Stimulated activated CD8-positive, alpha-beta memory T cell treated with anti-CD3 and anti-CD28 coated beads, Interleukin-4, amount 100 ng/mL, for 48 hours (primary cell): Measurements from ENCODE around the gene NUP210L.

ENCODE experiments used
- DNase-seq: peaks from one replicate; pipeline ENCODE4 v3.0.0-alpha.2; 2020

NUP210L gene

DNA sequence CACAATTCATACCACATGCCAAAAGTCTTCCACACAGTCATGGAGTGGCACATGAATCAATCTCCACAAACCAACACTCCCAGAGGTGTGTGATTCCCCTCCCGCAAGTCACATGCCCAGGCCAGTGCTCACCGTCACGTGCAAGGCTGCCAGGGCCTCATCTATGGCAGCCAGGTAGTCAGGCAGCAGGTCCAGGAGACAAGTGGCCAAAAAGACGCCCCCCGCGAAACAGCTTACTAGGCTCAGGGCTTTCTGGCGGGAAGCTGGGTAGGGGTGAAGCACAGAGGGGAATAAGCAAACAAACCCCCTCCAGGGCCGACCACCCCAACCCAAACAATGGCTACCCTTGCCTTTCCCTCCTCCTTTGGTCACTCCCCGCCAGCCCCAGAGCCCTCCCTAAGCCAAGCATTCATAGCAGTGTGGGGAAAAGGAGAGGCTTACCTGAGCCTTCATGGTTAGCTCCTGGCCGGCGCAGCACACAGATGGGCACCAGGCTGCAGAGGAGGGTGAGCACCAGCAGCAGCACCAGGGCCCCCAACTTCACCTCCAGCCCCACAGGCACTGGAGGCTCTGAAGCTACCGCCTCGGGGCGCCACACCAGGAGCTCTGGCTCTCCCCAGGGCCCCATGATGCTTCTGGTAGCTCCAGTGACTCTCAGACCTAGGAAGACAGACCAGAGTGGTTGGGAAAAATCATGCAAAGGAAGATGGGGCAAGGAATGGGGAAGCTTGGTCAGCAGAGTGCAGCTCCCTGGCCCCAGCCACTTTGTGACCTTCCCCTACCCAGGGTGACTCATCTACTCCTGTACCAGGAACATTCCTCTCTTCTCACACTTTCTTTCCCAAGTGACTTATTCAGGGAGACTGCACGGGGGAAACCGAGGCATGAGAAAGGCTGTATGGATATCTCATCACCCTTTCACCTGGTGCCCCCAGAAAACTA, 192.5 kb downstream of the NUP210L start:
- no peak for DNase-seq

DNA sequence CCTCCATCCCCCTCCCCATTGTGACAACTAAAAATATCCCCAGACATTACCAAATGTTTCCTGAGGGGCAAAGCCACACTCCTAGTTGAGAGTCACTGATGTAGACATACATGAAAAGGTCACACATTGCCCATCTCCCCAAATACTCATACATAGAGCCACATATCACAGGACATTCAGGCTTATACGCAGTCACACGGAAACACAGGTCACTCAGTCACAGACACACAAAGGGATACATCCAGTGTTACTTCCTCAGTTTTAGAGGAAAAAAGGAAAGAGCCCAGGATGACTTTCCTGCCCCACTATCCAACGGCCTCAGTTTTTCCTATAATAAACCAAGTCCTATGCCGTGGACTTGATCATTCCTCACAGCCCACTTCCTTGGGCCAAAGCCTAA, 193.5 kb downstream of the NUP210L start:
- DNase-seq = no peak

GRCh38 chr1:153960206-153960605, 194.7 kb downstream of the NUP210L start:
- no peak for DNase-seq

DNA sequence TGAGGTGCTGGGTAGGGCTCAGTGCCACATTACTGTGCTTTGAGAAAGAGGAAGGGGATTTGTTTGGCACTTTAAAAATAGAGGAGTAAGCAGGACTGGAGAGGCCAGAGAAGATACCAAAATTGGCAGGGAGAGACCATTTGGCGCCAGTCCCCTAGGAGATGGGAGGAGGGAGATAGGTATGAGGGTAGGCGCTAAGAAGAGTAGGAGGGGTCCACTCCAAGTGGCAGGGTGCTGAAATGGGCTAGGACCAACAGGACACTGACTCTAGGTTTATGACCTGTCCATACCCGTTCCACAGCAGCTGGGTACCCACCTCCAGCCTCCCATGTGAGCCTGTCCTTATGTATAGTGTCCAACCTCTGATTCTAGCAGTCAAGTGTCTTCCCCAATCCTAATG, 195.4 kb downstream of the NUP210L start:
- DNase-seq = no peak

GRCh38 chr1:153958961-153959260, 196.0 kb downstream of the NUP210L start:
- no peak for DNase-seq

DNA sequence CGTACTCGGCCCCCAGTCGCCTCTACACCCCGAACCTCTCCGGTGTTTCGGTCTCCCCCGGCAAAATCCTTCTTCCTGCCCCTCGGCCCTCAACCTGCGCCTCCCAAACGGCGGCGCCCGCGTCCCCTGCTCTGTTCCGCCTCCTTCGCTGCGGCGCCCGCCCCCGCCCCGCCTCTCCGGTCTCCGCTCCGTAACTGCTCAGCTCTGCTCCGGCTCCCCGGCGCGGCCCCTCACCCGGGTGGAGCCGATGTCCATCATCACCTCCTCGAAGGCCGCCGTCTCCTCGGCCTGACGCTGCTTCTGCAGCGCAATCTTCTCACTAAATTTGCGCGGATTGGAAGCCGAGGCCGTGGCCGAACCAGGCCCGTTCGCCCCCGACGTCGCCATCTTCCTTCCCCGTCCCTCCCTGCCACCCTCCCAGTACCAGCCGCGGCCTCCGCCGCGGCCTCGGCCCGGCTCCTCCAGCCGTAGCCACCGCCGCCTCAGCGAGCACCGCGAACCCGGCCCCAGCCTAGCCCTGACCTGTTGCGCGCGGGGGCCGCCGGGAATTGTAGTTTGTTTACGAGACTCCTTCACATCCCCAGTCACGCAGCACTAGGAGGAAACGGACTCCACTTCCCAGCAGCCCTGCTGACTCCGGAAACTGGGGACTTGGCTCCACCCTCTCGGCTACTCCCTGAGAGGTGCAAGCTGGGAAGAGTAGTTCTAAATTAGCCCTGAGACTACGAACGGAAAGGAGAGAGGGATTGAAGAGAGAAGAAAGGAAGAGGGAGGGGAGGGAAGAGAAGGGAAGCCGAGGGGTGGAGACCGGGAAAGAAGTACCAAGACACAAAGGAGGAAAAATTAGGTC, 196.5 kb downstream of the NUP210L start, which contains the start of gene CRTC2:
CRTC2 (minus strand) TSS at position 502 of the 850 bp plus-strand sequence; CDS start at position 387, 115 bp downstream.
- peak; percentile 98 for DNase-seq

- no peak for DNase-seq
Measured at GRCh38 chr1:153957744-153958110, 197.1 kb downstream of the NUP210L start.

GRCh38 chr1:153956997-153957715, 197.7 kb downstream of the NUP210L start:
- DNase-seq = no peak

DNA sequence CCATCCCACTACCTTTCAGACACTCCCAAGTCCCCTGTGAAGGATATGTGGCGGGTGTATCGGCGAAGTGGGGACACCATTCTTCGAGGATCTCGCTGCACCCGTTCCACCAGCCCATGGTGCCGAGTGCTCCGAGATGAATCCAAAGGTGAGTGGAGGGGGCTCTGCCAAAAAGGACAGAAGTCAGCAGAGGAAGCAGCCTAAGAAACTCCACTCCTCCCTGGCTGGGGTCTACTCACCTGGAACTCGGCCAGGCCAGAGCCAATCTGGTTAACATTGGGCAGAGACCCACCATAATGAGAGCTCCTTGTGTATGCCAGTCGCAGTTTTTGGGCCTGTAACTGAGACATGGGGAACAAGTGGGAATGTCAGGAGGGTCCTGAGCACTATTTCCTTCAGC, 200.0 kb downstream of the NUP210L start:
- DNase-seq = no peak

DNA sequence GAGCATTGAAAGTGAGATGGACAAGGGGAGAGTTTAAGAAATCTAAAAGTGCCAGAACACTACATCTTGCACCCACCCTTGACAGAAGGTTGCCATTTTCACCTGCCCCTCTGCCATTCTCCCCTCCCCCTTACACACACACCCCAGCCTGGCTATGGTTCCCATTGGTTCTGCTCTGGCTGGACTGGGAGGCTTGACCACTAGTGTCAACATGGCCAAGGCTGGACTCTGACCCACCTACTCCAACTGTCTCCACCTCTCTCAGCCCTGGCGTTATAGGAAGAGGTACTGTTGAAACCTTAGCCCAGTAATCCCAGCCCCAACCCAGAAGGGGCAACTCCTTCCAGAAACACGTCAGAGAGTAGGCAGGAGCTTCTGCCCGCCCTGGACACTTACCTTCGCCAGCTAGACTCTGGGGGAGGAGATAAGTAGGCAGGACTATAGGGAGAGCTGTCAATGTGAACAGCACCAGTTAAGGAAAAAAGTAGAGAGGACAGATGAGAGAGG, 201.0 kb downstream of the NUP210L start:
- no peak for DNase-seq

- no peak for DNase-seq
Measured at GRCh38 chr1:153951801-153952200, 203.1 kb downstream of the NUP210L start.

- no peak for DNase-seq
Measured at GRCh38 chr1:153951183-153951582, 203.7 kb downstream of the NUP210L start.

- peak; percentile 84 for DNase-seq
Measured at GRCh38 chr1:153946622-153947241, 208.1 kb downstream of the NUP210L start, which contains the start of gene DENND4B. Gene DENND4B, minus strand, starts transcription at chr1:153946718. Its CDS starts 2,344 bp downstream, at chr1:153944374.

DNA sequence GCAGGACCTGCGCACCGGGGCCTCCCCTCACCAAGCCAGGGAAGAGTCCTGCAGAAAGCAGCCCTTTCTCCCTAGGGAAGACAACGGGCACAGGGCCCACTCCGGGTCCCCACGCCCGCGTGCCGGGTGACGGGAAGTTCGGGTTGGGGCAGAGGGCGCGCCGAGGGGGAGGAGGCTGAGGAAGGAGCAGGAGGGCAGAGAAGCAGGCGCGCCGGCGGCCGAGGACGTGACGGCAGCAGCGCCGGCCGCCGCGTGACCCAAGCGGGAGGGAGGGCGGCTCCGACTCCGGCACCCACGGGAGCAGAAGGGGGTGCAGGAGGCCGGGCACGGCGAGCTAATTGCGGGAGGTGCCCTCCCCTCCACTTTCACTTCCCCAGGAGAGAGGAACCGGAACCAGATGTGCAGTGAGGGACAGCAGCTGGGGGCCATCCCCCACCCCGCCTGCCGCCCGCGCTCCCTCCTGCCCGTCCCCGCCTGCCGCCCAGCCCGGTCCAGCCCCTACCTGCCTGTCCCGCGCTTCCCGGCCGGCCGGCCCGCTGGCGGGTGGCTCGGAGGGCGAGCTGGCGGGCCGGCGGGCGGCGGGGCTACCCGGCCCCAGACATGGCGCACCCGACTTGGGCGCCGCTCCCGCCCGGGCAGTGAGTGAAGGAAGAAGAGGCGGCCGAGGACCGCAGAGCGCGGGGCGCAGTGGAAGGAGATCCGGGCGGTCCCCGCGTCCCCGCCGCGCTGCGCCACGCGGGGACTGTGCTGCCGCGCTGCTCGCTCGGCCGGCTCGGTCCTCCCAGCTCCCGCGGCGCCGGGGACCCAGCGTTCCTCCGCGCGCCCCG, 208.9 kb downstream of the NUP210L start:
- peak; percentile 80 for DNase-seq

- DNase-seq = peak; percentile 83
Measured at GRCh38 chr1:153945131-153945794, 209.6 kb downstream of the NUP210L start.

DNA sequence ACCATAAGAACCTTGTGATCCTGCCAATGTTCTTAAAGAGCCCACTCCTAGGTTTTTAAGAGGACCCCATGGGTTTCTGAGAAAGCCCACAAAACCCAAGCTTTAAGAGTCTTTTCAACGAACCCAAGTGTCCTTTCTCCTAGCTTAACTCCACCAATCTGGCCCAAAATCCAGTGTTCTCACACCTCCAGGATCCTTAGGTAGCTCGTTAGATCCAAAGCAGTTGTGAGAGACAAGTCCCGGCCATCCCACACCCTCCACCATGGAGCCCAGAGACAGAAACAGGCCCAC, 210.1 kb downstream of the NUP210L start:
- DNase-seq = no peak

GRCh38 chr1:153944005-153944826, 210.7 kb downstream of the NUP210L start:
- no peak for DNase-seq

GRCh38 chr1:153942766-153943549, 211.9 kb downstream of the NUP210L start:
- no peak for DNase-seq
